ENCODE data around the gene IRS1. TPM values are rescaled to one million over a fixed set of nuclear protein-coding genes. Genes with fewer than 3 reads are reported as not detected.

IRS1 gene
- polyA plus RNA-seq, 1 donor (not counting 4 experiments of a cell fraction or from before 2014, with no cell fraction given) = 11.2 TPM

- Histone ChIP-seq H3K9me3 (ENCODE audit: control insufficient read depth, low read depth, low read length) (no peaks in the 10 kb centered on the region), H3K27me3 (ENCODE audit: control insufficient read depth, extremely low read depth, insufficient read depth, low read length) (no peaks in the 10 kb centered on the region), H3K79me2 (ENCODE audit: control insufficient read depth, insufficient read depth, low read length) (peaks cover 52% of the 10 kb centered on the region), H2AFZ (ENCODE audit: control insufficient read depth, low read length) (no peak overlapping the region), H4K20me1 (ENCODE audit: control insufficient read depth, extremely low read depth, insufficient read depth, low read length) (no peaks in the 10 kb centered on the region), H3K9me1 (ENCODE audit: control insufficient read depth, extremely low read depth, insufficient read depth, low read length) (no peaks in the 10 kb centered on the region), H3K27ac (ENCODE audit: control insufficient read depth, insufficient read depth, low read length) (no peak overlapping the region), H3K4me1 (ENCODE audit: control insufficient read depth, extremely low read depth, insufficient read depth, low read length) (peaks cover 36% of the 10 kb centered on the region), H3K9ac (ENCODE audit: control insufficient read depth, extremely low read depth, insufficient read depth, low read length) (no peak overlapping the region), H3K4me3 (ENCODE audit: control insufficient read depth in 2 of 3, extremely low read depth in 1 of 3, insufficient read depth in 2 of 3, low read depth in 1 of 3, low read length in 3 of 3) (no peak overlapping the region), H3K4me2 (ENCODE audit: control insufficient read depth, extremely low read depth, insufficient read depth, low read depth, low read length) (no peak overlapping the region), H3K36me3 (ENCODE audit: control insufficient read depth in 2 of 2, extremely low read depth in 1 of 2, insufficient read depth in 2 of 2, low read length in 2 of 2) (peaks cover 0 to 4% of the 10 kb centered on the region in 2 experiments)
- dilution Hi-C loops (cut with MboI; ENCODE audit: extremely low pct_ligation_motif_present, low sequenced_read_pairs) = no loop called here
- FAIRE-seq (no peak), DNase-seq (ENCODE audit: low read depth, low spot score) (no peak)
- TF ChIP-seq CTCF (optimal IDR thresholded peaks at IDR 0.05 in 1 of 3, IDR thresholded peaks at IDR 0.05 in 1 of 3, conservative IDR thresholded peaks at IDR 0.05 in 1 of 3; ENCODE audit: extremely low read depth in 1 of 3, insufficient read depth in 2 of 3, low read length in 3 of 3) = no peak
- TF ChIP-seq EZH2 (IDR thresholded peaks at IDR 0.05; ENCODE audit: low read length) = no peak
Measured at GRCh38 chr2:226759768-226760167, 39.9 kb downstream of the IRS1 start.

GRCh38 chr2:226758921-226759640 lies 40.5 kb downstream of the IRS1 start:
- DNase-seq (ENCODE audit: low read depth, low spot score) (no peak), FAIRE-seq (no peak)
- peaks cover 0 to under 1% of the 10 kb centered on the region in 2 experiments for H3K36me3 ChIP-seq (ENCODE audit: control insufficient read depth in 2 of 2, extremely low read depth in 1 of 2, insufficient read depth in 2 of 2, low read length in 2 of 2)
- peaks cover 36% of the 10 kb centered on the region for H3K4me1 ChIP-seq (ENCODE audit: control insufficient read depth, extremely low read depth, insufficient read depth, low read length)
- TF ChIP-seq CTCF (optimal IDR thresholded peaks at IDR 0.05 in 1 of 3, IDR thresholded peaks at IDR 0.05 in 1 of 3, conservative IDR thresholded peaks at IDR 0.05 in 1 of 3; ENCODE audit: extremely low read depth in 1 of 3, insufficient read depth in 2 of 3, low read length in 3 of 3) = no peak
- H3K9ac ChIP-seq (ENCODE audit: control insufficient read depth, extremely low read depth, insufficient read depth, low read length) = no peak overlapping the region
- dilution Hi-C loops (cut with MboI; ENCODE audit: extremely low pct_ligation_motif_present, low sequenced_read_pairs) = no loop called here
- H3K9me3 ChIP-seq (ENCODE audit: control insufficient read depth, low read depth, low read length) = no peaks in the 10 kb centered on the region
- no peak overlapping the region for H3K4me3 ChIP-seq (ENCODE audit: control insufficient read depth in 2 of 3, extremely low read depth in 1 of 3, insufficient read depth in 2 of 3, low read depth in 1 of 3, low read length in 3 of 3)
- no peaks in the 10 kb centered on the region for H3K27me3 ChIP-seq (ENCODE audit: control insufficient read depth, extremely low read depth, insufficient read depth, low read length)
- no peak overlapping the region for H3K4me2 ChIP-seq (ENCODE audit: control insufficient read depth, extremely low read depth, insufficient read depth, low read depth, low read length)
- H3K79me2 ChIP-seq (ENCODE audit: control insufficient read depth, insufficient read depth, low read length) = peaks cover 53% of the 10 kb centered on the region
- no peak overlapping the region for H2AFZ ChIP-seq (ENCODE audit: control insufficient read depth, low read length)
- no peaks in the 10 kb centered on the region for H4K20me1 ChIP-seq (ENCODE audit: control insufficient read depth, extremely low read depth, insufficient read depth, low read length)
- peak overlapping the region; percentile 30 for H3K27ac ChIP-seq (ENCODE audit: control insufficient read depth, insufficient read depth, low read length)
- no peaks in the 10 kb centered on the region for H3K9me1 ChIP-seq (ENCODE audit: control insufficient read depth, extremely low read depth, insufficient read depth, low read length)

Data from keratinocyte (primary cell).